Measurements from ENCODE around the gene HDDC2. TPM values are rescaled to one million over a fixed set of nuclear protein-coding genes. Genes with fewer than 3 reads are reported as not detected.

The HDDC2 gene
- total and polyA plus RNA-seq, 9 of the 15 experiments (the other 6 are each of a cell fraction or from before 2014, with no cell fraction given) = 194 to 632 (median 294) TPM

GRCh38 chr6:125314009-125314581 is 12.3 kb upstream of the HDDC2 start (continued):
- TF ChIP-seq RFX1 (IDR thresholded peaks at IDR 0.05) = no peak
- TF ChIP-seq SMC3 (conservative IDR thresholded peaks at IDR 0.05; ENCODE audit: insufficient read depth, low read depth, low read length) = peak; percentile 84
- TF ChIP-seq ZNF778 (CRISPR knock-in tag; IDR thresholded peaks at IDR 0.05) = no peak
- TF ChIP-seq POLR2H (tag; IDR thresholded peaks at IDR 0.05; ENCODE audit: low read depth) = no peak
- no peak for TF ChIP-seq SFPQ (IDR thresholded peaks at IDR 0.05; ENCODE audit: low read depth, low read length)
- TF ChIP-seq CHD4 (IDR thresholded peaks at IDR 0.05; ENCODE audit: insufficient read depth, insufficient replicate concordance, low read depth, low read length, poor library complexity, severe bottlenecking) = no peak
- no peak for TF ChIP-seq RHOXF2B (CRISPR knock-in tag; conservative IDR thresholded peaks at IDR 0.05)
- TF ChIP-seq CBX2 (IDR thresholded peaks at IDR 0.05; ENCODE audit: insufficient read depth, low read length, poor library complexity, severe bottlenecking) = no peak
- no peak for TF ChIP-seq STAT6 (CRISPR knock-in tag; IDR thresholded peaks at IDR 0.05)
- TF ChIP-seq ZNF707 (CRISPR knock-in tag; conservative IDR thresholded peaks at IDR 0.05) = no peak
- TF ChIP-seq ARID3A (IDR thresholded peaks at IDR 0.05; ENCODE audit: borderline replicate concordance, low read depth, low read length) = no peak
- 0 out of 2 replicates have a peak, but pooled peaks have one; percentile 14 for TF ChIP-seq KLF16 (IDR thresholded peaks at IDR 0.05)
- TF ChIP-seq CEBPG (CRISPR knock-in tag; IDR thresholded peaks at IDR 0.05) = no peak
- no peak for TF ChIP-seq CEBPG (tag; conservative IDR thresholded peaks at IDR 0.05 in 1 of 2, IDR thresholded peaks at IDR 0.05 in 1 of 2)
- no peak for TF ChIP-seq ELF4 (CRISPR knock-in tag; IDR thresholded peaks at IDR 0.05)
- TF ChIP-seq ARID4B (CRISPR knock-in tag; IDR thresholded peaks at IDR 0.05) = no peak
- TF ChIP-seq LCOR (CRISPR knock-in tag; IDR thresholded peaks at IDR 0.05) = 0 out of 2 replicates have a peak, but pooled peaks have one; percentile 52
